ENCODE results near the gene NCL. TPM values are rescaled to one million over a fixed set of nuclear protein-coding genes. Genes with fewer than 3 reads are reported as not detected.

The NCL gene
- total and polyA plus RNA-seq, 2 of the 13 experiments (the other 11 are each of a cell fraction or from before 2014, with no cell fraction given) = 105 to 779 TPM

- no peak for TF ChIP-seq SP140L (CRISPR knock-in tag; IDR thresholded peaks at IDR 0.05; ENCODE audit: borderline replicate concordance)
- no peak for TF ChIP-seq ZZZ3 (CRISPR knock-in tag; IDR thresholded peaks at IDR 0.05; ENCODE audit: borderline replicate concordance)
- TF ChIP-seq HNRNPL (IDR thresholded peaks at IDR 0.05; ENCODE audit: low read depth, low read length) = no peak
- no peak for TF ChIP-seq NR2F1 (CRISPR knock-in tag; IDR thresholded peaks at IDR 0.05)
- no peak for TF ChIP-seq ZBTB40 (IDR thresholded peaks at IDR 0.05)
- TF ChIP-seq ZBTB40 (CRISPR knock-in tag; IDR thresholded peaks at IDR 0.05) = no peak
- TF ChIP-seq AKNA (CRISPR knock-in tag; IDR thresholded peaks at IDR 0.05; ENCODE audit: borderline replicate concordance) = no peak
- TF ChIP-seq ZNF350 (CRISPR knock-in tag; IDR thresholded peaks at IDR 0.05; ENCODE audit: borderline replicate concordance, low read depth) = peak; percentile 70; the same call in 1 of the 2 replicates
- no peak for TF ChIP-seq MAF1 (CRISPR knock-in tag; IDR thresholded peaks at IDR 0.05; ENCODE audit: borderline replicate concordance)
- no peak for TF ChIP-seq CREM (IDR thresholded peaks at IDR 0.05)
- no peak for TF ChIP-seq CREM (CRISPR knock-in tag; IDR thresholded peaks at IDR 0.05)
- TF ChIP-seq SUZ12 (IDR thresholded peaks at IDR 0.05; ENCODE audit: low read depth, low read length) = no peak
- TF ChIP-seq BHLHE40 (IDR thresholded peaks at IDR 0.05; ENCODE audit: low read length) = no peak
- no peak for TF ChIP-seq GTF2F1 (IDR thresholded peaks at IDR 0.05; ENCODE audit: low read length)
- no peak for TF ChIP-seq ATF2 (CRISPR knock-in tag; IDR thresholded peaks at IDR 0.05)
- TF ChIP-seq ZNF33B (CRISPR knock-in tag; IDR thresholded peaks at IDR 0.05) = no peak
- TF ChIP-seq REPIN1 (CRISPR knock-in tag; IDR thresholded peaks at IDR 0.05; ENCODE audit: borderline replicate concordance, low read depth) = no peak
These were observed 51.7 kb downstream of the NCL start (continued) for GRCh38 chr2:231412618-231412963.

Data from HepG2 (cell line).